ENCODE results near the gene RALGPS1.

The RALGPS1 gene

GRCh38 chr9:126883636-126884035, 30.9 kb upstream of the RALGPS1 start:
- POLR2A ChIA-PET, result interaction anchor here (0.6 kb wide), 1 partner anchor 9 kb away, joined by 3 read pairs; no protein-coding TSS in a partner anchor
- no peak for DNase-seq (ENCODE audit: extremely low spot score)
- CTCF ChIA-PET, result no interaction called here
- TF ChIP-seq HDGF (IDR thresholded peaks at IDR 0.05; ENCODE audit: borderline replicate concordance) (no peak), LEF1 (IDR thresholded peaks at IDR 0.05; ENCODE audit: borderline replicate concordance) (no peak), ELF4 (IDR thresholded peaks at IDR 0.05) (no peak), ARNT (IDR thresholded peaks at IDR 0.05) (no peak), NFRKB (IDR thresholded peaks at IDR 0.05) (no peak), SUZ12 (IDR thresholded peaks at IDR 0.05) (no peak), BHLHE40 (IDR thresholded peaks at IDR 0.05; ENCODE audit: borderline replicate concordance) (no peak), FOXK2 (IDR thresholded peaks at IDR 0.05) (no peak), TARDBP (IDR thresholded peaks at IDR 0.05) (no peak)

- TF ChIP-seq, protein P1, sequence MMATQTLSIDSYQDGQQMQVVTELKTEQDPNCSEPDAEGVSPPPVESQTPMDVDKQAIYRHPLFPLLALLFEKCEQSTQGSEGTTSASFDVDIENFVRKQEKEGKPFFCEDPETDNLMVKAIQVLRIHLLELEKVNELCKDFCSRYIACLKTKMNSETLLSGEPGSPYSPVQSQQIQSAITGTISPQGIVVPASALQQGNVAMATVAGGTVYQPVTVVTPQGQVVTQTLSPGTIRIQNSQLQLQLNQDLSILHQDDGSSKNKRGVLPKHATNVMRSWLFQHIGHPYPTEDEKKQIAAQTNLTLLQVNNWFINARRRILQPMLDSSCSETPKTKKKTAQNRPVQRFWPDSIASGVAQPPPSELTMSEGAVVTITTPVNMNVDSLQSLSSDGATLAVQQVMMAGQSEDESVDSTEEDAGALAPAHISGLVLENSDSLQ (IDR thresholded peaks at IDR 0.05), result no peak
- no peak for TF ChIP-seq CTBP1 (IDR thresholded peaks at IDR 0.05; ENCODE audit: borderline replicate concordance)
- ChIA-PET CTCF (no interaction called here), POLR2A (no interaction called here)
- no peak for DNase-seq (ENCODE audit: extremely low spot score)
Measured at GRCh38 chr9:126885131-126885641, 29.4 kb upstream of the RALGPS1 start.

DNA sequence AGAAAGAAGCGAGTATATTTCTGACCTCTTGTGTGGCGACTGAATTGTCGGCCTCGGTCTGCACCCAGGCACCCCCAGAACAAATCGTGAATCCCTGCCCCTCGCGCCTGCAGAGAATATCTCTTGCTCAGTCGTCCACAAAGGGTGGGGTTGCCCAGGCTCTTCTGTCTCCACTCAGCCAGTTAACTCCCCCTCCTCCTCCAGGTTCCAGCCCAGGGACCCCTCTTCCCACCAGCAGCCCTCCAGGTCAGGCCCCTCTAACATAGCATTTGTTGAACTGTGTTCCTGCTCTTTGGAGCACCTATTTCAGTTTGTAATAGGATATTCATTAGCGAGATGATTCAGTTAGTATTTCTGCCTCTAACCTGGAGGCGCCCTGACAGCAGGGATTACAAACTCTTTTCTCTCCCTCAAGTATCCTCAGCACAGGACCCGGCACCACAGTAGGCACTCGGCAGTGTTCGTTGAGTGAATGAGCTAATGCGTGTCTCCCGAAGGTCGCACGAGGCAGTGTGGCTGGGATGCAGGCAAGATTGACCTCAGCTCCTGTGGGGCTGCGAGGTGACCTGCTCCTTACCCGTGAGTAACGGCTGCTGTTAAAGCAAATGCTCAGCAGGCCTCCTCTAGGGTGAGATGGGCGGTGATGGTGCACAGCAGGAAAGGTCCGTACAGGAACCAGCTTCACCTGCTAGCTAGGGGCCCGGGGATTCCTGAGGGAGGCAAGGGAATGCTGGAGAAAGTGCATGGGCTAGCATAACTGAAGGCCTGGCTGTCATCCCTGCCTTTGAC, 28.4 kb upstream of the RALGPS1 start:
- CTCF ChIA-PET, result no interaction called here
- POLR2A ChIA-PET, result no interaction called here
- DNase-seq (ENCODE audit: extremely low spot score), result no peak
- TF ChIP-seq CTBP1 (IDR thresholded peaks at IDR 0.05; ENCODE audit: borderline replicate concordance) (no peak), ZNF384 (IDR thresholded peaks at IDR 0.05) (no peak), L3MBTL2 (conservative IDR thresholded peaks at IDR 0.05) (no peak), SUZ12 (IDR thresholded peaks at IDR 0.05) (no peak), TARDBP (IDR thresholded peaks at IDR 0.05) (no peak), FOXA1 (IDR thresholded peaks at IDR 0.05) (no peak), FOXM1 (IDR thresholded peaks at IDR 0.05; ENCODE audit: borderline replicate concordance) (no peak), NFRKB (IDR thresholded peaks at IDR 0.05) (no peak), LEF1 (IDR thresholded peaks at IDR 0.05; ENCODE audit: borderline replicate concordance) (no peak)

DNA sequence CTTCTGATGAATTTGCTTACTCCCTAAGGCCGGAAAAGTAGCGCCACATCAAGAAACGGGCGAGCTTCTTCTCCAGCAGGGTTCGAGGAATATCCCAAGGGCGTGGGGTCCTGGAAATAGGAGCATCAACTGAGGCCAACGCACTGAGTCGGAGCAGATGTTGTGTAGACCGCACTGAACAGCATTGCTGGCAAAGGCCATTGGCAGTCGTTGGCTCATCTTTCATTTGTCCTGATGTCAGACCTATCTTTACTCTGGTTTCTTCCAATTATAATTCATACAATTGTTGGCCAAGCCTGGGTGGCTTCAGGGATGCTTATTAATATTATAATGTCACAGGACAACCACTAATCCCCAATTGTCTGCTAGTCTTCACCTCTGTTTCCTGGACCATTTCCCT, 27.7 kb upstream of the RALGPS1 start:
- CTCF ChIA-PET, result no interaction called here
- DNase-seq (ENCODE audit: extremely low spot score), result no peak
- TF ChIP-seq CTBP1 (IDR thresholded peaks at IDR 0.05; ENCODE audit: borderline replicate concordance) (no peak), TARDBP (IDR thresholded peaks at IDR 0.05) (no peak), FOXK2 (IDR thresholded peaks at IDR 0.05) (no peak), ARNT (IDR thresholded peaks at IDR 0.05) (no peak), FOXM1 (IDR thresholded peaks at IDR 0.05; ENCODE audit: borderline replicate concordance) (no peak), HDGF (IDR thresholded peaks at IDR 0.05; ENCODE audit: borderline replicate concordance) (no peak), SP1 (IDR thresholded peaks at IDR 0.05) (no peak), BHLHE40 (IDR thresholded peaks at IDR 0.05; ENCODE audit: borderline replicate concordance) (no peak), SUZ12 (IDR thresholded peaks at IDR 0.05) (no peak), L3MBTL2 (conservative IDR thresholded peaks at IDR 0.05) (no peak), LEF1 (IDR thresholded peaks at IDR 0.05; ENCODE audit: borderline replicate concordance) (no peak), ELF4 (IDR thresholded peaks at IDR 0.05) (no peak), ZNF384 (IDR thresholded peaks at IDR 0.05) (no peak), NFRKB (IDR thresholded peaks at IDR 0.05) (no peak), FOXA1 (IDR thresholded peaks at IDR 0.05) (no peak)
- TF ChIP-seq, protein P1 (IDR thresholded peaks at IDR 0.05), result no peak
- POLR2A ChIA-PET, result no interaction called here

DNA sequence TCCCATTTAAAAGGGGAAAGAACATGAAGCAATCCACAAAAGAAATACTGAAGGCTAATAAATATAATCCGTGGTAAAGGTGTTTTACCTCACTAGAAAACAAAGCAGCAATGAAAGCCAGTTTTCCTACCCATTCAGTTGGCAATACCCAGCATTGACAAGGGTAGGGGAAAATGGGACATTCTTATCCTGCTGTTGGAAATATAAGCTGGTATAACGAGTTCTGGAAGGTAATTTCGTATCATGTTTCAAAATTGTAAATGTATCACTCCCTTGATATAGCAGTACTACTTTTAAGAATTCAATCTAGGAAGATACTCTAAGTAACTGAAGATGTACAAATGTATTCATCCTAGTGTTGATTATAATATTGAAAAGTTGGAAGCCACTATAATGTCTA, 22.9 kb upstream of the RALGPS1 start:
- TF ChIP-seq LEF1 (IDR thresholded peaks at IDR 0.05; ENCODE audit: borderline replicate concordance), result no peak
- TF ChIP-seq HDGF (IDR thresholded peaks at IDR 0.05; ENCODE audit: borderline replicate concordance), result no peak
- no peak for TF ChIP-seq CTBP1 (IDR thresholded peaks at IDR 0.05; ENCODE audit: borderline replicate concordance)
- TF ChIP-seq ELF4 (IDR thresholded peaks at IDR 0.05), result no peak
- no peak for TF ChIP-seq FOXM1 (IDR thresholded peaks at IDR 0.05; ENCODE audit: borderline replicate concordance)
- TF ChIP-seq ARNT (IDR thresholded peaks at IDR 0.05), result no peak
- no peak for TF ChIP-seq SP1 (IDR thresholded peaks at IDR 0.05)
- TF ChIP-seq, protein P1 (IDR thresholded peaks at IDR 0.05), result no peak
- TF ChIP-seq NFRKB (IDR thresholded peaks at IDR 0.05), result no peak
- no peak for TF ChIP-seq ZNF384 (IDR thresholded peaks at IDR 0.05)
- no peak for TF ChIP-seq SUZ12 (IDR thresholded peaks at IDR 0.05)
- DNase-seq (ENCODE audit: extremely low spot score), result no peak
- POLR2A ChIA-PET, result no interaction called here
- CTCF ChIA-PET, result no interaction called here

DNA sequence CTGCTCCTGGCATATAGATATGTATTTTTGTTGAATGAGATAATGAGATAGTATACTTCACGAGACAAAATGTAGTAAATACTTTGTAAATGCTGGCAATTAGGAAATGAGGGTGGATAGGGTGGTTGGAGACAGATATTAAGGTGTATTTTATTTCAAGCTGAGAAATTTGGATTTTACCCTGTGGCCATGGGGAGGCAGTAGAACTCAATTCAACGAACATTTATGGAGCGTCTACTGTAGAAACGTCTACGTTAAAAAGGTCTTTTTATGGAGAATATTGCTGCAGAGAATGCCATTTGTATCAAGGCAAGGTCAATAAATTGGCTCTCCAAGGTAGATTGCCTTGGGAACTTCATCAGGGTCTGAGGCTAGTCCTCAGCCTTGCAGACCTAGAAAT, 21.5 kb upstream of the RALGPS1 start:
- no peak for TF ChIP-seq SUZ12 (IDR thresholded peaks at IDR 0.05)
- TF ChIP-seq, protein P1 (IDR thresholded peaks at IDR 0.05), result no peak
- peak; percentile 45 for DNase-seq (ENCODE audit: extremely low spot score)
- POLR2A ChIA-PET, result interaction anchor here (0.6 kb wide), 1 partner anchor 9 kb away, joined by 3 read pairs; no protein-coding TSS in a partner anchor
- CTCF ChIA-PET, result interaction anchor here (0.5 to 1.0 kb wide), 3 partner anchors 11 to 47 kb away, joined by 3 read pairs; no protein-coding TSS in a partner anchor

All from HEK293T (cell line).